Tibial artery (tissue), 4 donors: ENCODE data around the gene CORO7.
"Not testable (repeated sequence)": the region's sequence is repeated elsewhere in the genome, so short reads cannot be mapped to it uniquely, and the experiment has no call there.

ENCODE experiments used
- DNase-seq, 2 donors: peaks; one replicate each; pipeline ENCODE4 v3.0.0-alpha.2; 2019
- H3K27ac ChIP-seq, 2 donors: fragments of 200-600 bp; sonication (generic) in 1 of 2; 1 replicate in 1 of 2; 2 replicates in 1 of 2; pipeline ENCODE4 v1.5.1; 2018 to 2019; ENCODE audit warnings: mild to moderate bottlenecking in 1 of 2
- H3K27me3 ChIP-seq, 2 donors: fragments of 200-600 bp; sonication (generic) in 1 of 2; one replicate each; pipeline versions ENCODE4 v1.5.1 to v1.6.0; 2016 to 2019
- H3K36me3 ChIP-seq, 3 donors: fragments of 200-600 bp; sonication (generic) in 2 of 3; one replicate each; pipeline ENCODE4 v1.5.1; 2016 to 2019; ENCODE audit warnings: mild to moderate bottlenecking in 2 of 3
- H3K4me1 ChIP-seq, 4 donors: fragments of 200-600 bp; sonication (generic) in 2 of 4; 1 replicate in 3 of 4; 2 replicates in 1 of 4; pipeline ENCODE4 v1.5.1; 2016 to 2019
- H3K4me3 ChIP-seq, 2 donors: fragments of 200-600 bp; sonication (generic) in 1 of 2; 1 replicate in 1 of 2; 2 replicates in 1 of 2; pipeline ENCODE4 v1.5.1; 2018 to 2019; ENCODE audit warnings: mild to moderate bottlenecking in 2 of 2
- H3K9me3 ChIP-seq, 3 donors: fragments of 200-600 bp; sonication (generic) in 1 of 3; one replicate each; pipeline ENCODE4 v1.5.1; 2016 to 2019
- intact Hi-C: fragments of 100-400 bp; cut with DNase I; formaldehyde crosslinking; loops from one replicate; pipeline ENCODE4 v1.15.0; 2023; ENCODE audit warnings: low total_unique reads
- TF ChIP-seq, protein P1 (sequence below), 2 experiments: fragments of 200-600 bp in 1 of 2; fragments of 450-650 bp in 1 of 2; IDR thresholded peaks; one replicate each; pipeline ENCODE4 v1.5.1; 2017 to 2019; ENCODE audit warnings: antibody characterized with exemption in 2 of 2, mild to moderate bottlenecking in 1 of 2, moderate library complexity in 1 of 2

CORO7 gene

GRCh38 chr16:4395055-4395726 is 21.2 kb downstream of the CORO7 start:
- Histone ChIP-seq H3K36me3 (peaks cover 0 to 13% (median 5%) of the 10 kb centered on the region in 3 donors), H3K9me3 (no peaks in the 10 kb centered on the region), H3K4me3 (no peak overlapping the region), H3K27ac (peak overlapping the region in 1 of 2 donors; percentile 13), H3K4me1 (peaks cover 0 to 46% (median 25%) of the 10 kb centered on the region in 4 donors), H3K27me3 (no peaks in the 10 kb centered on the region)
- no peak for DNase-seq
- intact Hi-C loops, result no loop called here
- TF ChIP-seq, protein P1, sequence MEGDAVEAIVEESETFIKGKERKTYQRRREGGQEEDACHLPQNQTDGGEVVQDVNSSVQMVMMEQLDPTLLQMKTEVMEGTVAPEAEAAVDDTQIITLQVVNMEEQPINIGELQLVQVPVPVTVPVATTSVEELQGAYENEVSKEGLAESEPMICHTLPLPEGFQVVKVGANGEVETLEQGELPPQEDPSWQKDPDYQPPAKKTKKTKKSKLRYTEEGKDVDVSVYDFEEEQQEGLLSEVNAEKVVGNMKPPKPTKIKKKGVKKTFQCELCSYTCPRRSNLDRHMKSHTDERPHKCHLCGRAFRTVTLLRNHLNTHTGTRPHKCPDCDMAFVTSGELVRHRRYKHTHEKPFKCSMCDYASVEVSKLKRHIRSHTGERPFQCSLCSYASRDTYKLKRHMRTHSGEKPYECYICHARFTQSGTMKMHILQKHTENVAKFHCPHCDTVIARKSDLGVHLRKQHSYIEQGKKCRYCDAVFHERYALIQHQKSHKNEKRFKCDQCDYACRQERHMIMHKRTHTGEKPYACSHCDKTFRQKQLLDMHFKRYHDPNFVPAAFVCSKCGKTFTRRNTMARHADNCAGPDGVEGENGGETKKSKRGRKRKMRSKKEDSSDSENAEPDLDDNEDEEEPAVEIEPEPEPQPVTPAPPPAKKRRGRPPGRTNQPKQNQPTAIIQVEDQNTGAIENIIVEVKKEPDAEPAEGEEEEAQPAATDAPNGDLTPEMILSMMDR (IDR thresholded peaks at IDR 0.05), result no peak

GRCh38 chr16:4393850-4394249 is 22.5 kb downstream of the CORO7 start:
- H3K27ac ChIP-seq, result peak overlapping the region; percentile 86 to 93
- intact Hi-C loops, result loop anchor here (5.0 kb wide), 1 partner anchor 442 kb away; no protein-coding TSS in a partner anchor
- not testable (repeated sequence) for DNase-seq, H3K4me3 ChIP-seq, H3K9me3 ChIP-seq, H3K27me3 ChIP-seq
- peaks cover 0 to 13% (median 5%) of the 10 kb centered on the region in 3 donors for H3K36me3 ChIP-seq
- H3K4me1 ChIP-seq, result peaks cover 0 to 54% (median 38%) of the 10 kb centered on the region in 4 donors

DNA sequence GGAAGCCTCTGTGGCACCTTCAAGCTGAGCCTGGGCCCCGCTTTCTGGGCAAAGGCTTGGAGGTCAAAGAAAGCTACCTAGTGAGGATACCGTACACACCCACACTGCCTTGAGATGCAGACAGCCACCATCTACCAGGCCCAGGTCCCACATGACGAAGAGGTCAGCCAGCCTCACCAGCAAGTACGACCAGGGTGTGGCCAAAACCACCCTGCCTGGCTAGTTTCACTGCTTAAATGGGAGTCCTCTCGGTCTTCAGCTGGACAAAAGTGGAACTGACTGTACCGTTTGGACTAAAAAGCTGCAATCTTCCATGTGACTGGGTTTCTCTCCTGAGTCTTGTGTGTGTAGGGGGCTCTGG is 23.2 kb downstream of the CORO7 start:
- Histone ChIP-seq H3K4me1 (peaks cover 0 to 55% (median 44%) of the 10 kb centered on the region in 4 donors), H3K27ac (peak overlapping the region; percentile 86 to 93), H3K27me3 (no peaks in the 10 kb centered on the region), H3K36me3 (peaks cover 0 to 13% (median 5%) of the 10 kb centered on the region in 3 donors), H3K9me3 (no peaks in the 10 kb centered on the region), H3K4me3 (no peak overlapping the region)
- TF ChIP-seq, protein P1 (IDR thresholded peaks at IDR 0.05), result peak in 1 of 2 experiments; percentile 25
- peak in 1 of 2 donors; percentile 86 for DNase-seq
- intact Hi-C loops, result loop anchor here (5.0 kb wide), 1 partner anchor 441 kb away; no protein-coding TSS in a partner anchor

DNA sequence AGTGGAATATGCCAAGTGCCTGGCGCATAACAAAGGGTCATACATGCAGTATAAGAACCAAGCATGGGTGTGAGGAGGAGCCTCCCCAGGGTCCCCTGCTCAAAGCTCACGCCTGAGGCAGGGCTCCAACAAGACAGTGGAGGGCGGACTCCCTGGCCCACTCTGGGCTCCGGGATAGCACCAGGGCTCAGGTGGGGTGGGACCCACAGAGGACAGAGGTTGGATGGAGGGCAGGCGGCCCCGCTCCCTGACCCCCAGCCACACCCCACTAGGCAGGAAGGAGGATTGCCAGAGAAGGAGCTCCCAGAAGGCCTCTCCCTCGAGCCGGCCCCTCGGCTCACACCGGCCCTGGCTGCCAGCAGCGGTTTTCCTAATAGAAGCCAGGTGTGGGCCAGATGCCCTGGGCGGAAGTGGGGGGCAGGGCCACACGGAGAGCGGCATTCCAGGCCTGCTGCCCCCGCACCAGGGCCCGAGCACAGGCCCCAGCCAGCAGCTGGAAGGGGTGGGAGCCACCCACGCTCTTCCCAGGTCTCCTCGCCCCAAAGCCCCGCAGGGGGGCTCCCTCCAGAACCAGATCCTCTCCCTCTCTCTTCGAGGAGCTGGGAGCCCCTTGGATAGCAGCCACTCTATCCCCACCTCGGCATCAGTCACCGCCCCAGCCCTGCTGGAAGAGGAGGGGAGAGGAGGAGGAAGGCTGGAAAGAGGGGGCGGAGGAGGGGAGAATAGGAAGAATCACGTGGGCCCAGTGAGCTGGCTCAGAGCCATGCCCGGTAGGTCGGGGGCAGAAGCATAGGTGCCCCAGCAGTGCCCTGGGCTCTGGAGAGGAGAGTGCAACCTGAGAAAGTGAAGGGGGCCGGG is 23.8 kb downstream of the CORO7 start:
- H3K4me1 ChIP-seq, result peaks cover 0 to 61% (median 50%) of the 10 kb centered on the region in 4 donors
- H3K9me3 ChIP-seq, result no peaks in the 10 kb centered on the region
- intact Hi-C loops, result loop anchor here (5.0 kb wide), 1 partner anchor 440 kb away; no protein-coding TSS in a partner anchor
- TF ChIP-seq, protein P1 (IDR thresholded peaks at IDR 0.05), result no peak
- peak overlapping the region; percentile 86 to 93 for H3K27ac ChIP-seq
- H3K36me3 ChIP-seq, result peaks cover 0 to 13% (median 5%) of the 10 kb centered on the region in 3 donors
- peak in 1 of 2 donors; percentile 78 for DNase-seq
- H3K4me3 ChIP-seq, result no peak overlapping the region
- no peaks in the 10 kb centered on the region for H3K27me3 ChIP-seq

GRCh38 chr16:4391631-4392381 is 24.6 kb downstream of the CORO7 start:
- peak overlapping the region; percentile 86 to 93 for H3K27ac ChIP-seq
- peaks cover 0 to 13% (median 5%) of the 10 kb centered on the region in 3 donors for H3K36me3 ChIP-seq

More at GRCh38 chr16:4391631-4392381, 24.6 kb downstream of the CORO7 start:
- intact Hi-C loops, result loop anchor here (5.0 kb wide), 1 partner anchor 440 kb away; no protein-coding TSS in a partner anchor
- H3K4me3 ChIP-seq, result no peak overlapping the region
- DNase-seq, result no peak
- H3K4me1 ChIP-seq, result peaks cover 0 to 69% (median 58%) of the 10 kb centered on the region in 4 donors
- H3K9me3 ChIP-seq, result no peaks in the 10 kb centered on the region
- TF ChIP-seq, protein P1 (IDR thresholded peaks at IDR 0.05), result no peak
- no peaks in the 10 kb centered on the region for H3K27me3 ChIP-seq
